GM21717 (cell line): ENCODE measurements around the gene CACNA1E.
"Not testable (repeated sequence)": the region's sequence is repeated elsewhere in the genome, so short reads cannot be mapped to it uniquely, and the experiment has no call there.

Experiments used
- ATAC-seq: cut with Tn5 transposase; IDR thresholded peaks from one replicate; pipeline ENCODE4 v1.9.1; 2021; ENCODE audit warnings: mild to moderate bottlenecking, moderate library complexity; ENCODE audit not compliant: unreplicated experiment

The CACNA1E gene

GRCh38 chr1:181514298-181515290 lies 31.3 kb downstream of the CACNA1E start:
- peak; percentile 63 for ATAC-seq

GRCh38 chr1:181516706-181517105 lies 33.4 kb downstream of the CACNA1E start:
- ATAC-seq, result no peak

- ATAC-seq, result no peak
These were observed 34.0 kb downstream of the CACNA1E start for GRCh38 chr1:181517181-181517875.

- no peak for ATAC-seq
These were observed 34.8 kb downstream of the CACNA1E start for GRCh38 chr1:181518152-181518551.

GRCh38 chr1:181522864-181523263 lies 39.5 kb downstream of the CACNA1E start:
- no peak for ATAC-seq

- ATAC-seq, result no peak
These were observed 41.9 kb downstream of the CACNA1E start for GRCh38 chr1:181525104-181525721.

- not testable (repeated sequence) for ATAC-seq
These were observed 44.9 kb downstream of the CACNA1E start for GRCh38 chr1:181528241-181528640.

GRCh38 chr1:181531441-181531840 lies 48.1 kb downstream of the CACNA1E start:
- no peak for ATAC-seq

GRCh38 chr1:181531951-181532600 lies 48.8 kb downstream of the CACNA1E start:
- no peak for ATAC-seq

- no peak for ATAC-seq
These were observed 55.5 kb downstream of the CACNA1E start for GRCh38 chr1:181538836-181539235.

- ATAC-seq, result no peak
These were observed 58.1 kb downstream of the CACNA1E start for GRCh38 chr1:181541458-181541857.

GRCh38 chr1:181541947-181542346 lies 58.6 kb downstream of the CACNA1E start:
- ATAC-seq, result no peak

- not testable (repeated sequence) for ATAC-seq
These were observed 59.1 kb downstream of the CACNA1E start for GRCh38 chr1:181542406-181542805.

GRCh38 chr1:181545395-181545794 lies 62.1 kb downstream of the CACNA1E start:
- ATAC-seq, result no peak

- ATAC-seq, result no peak
These were observed 65.2 kb downstream of the CACNA1E start for GRCh38 chr1:181548497-181548896.

GRCh38 chr1:181551249-181551648 lies 67.9 kb downstream of the CACNA1E start:
- ATAC-seq, result no peak

- no peak for ATAC-seq
These were observed 68.4 kb downstream of the CACNA1E start for GRCh38 chr1:181551754-181552153.

- ATAC-seq, result no peak
These were observed 71.1 kb downstream of the CACNA1E start for GRCh38 chr1:181554465-181554864.

- no peak for ATAC-seq
These were observed 73.3 kb downstream of the CACNA1E start for GRCh38 chr1:181556631-181557030.

GRCh38 chr1:181557313-181557712 lies 74.0 kb downstream of the CACNA1E start:
- no peak for ATAC-seq

- ATAC-seq, result no peak
These were observed 75.1 kb downstream of the CACNA1E start for GRCh38 chr1:181558416-181558815.
